Measurements from ENCODE around the gene PSMA5.

DNA sequence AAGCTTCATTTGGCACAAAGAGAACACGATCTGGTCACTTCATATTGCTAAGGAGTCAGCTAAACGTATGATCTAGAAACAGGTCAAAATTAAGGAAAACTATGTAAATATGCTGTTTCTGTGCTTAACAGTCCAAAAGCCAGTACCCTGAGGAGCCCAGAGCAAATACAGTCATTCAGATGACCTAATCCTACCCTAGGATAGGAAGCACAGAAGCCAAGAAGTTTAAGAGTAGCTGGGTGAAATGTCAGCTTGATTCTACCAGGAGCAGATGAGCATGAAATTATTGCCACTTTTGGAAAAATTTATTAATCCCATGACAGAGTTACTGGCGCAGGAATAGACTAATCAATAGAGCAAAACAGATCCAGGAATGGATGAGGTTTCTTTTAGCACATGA is 46.8 kb downstream of the PSMA5 start:
- TF ChIP-seq CREB1 (IDR thresholded peaks at IDR 0.05; ENCODE audit: low read depth) (no peak), EP300 (IDR thresholded peaks at IDR 0.05; ENCODE audit: borderline replicate concordance) (no peak), EGR1 (IDR thresholded peaks at IDR 0.05) (no peak)
